Measurements from ENCODE around the gene NDUFS7. TPM values are rescaled to one million over a fixed set of nuclear protein-coding genes. Genes with fewer than 3 reads are reported as not detected.

The NDUFS7 gene
- total RNA-seq, 1 experiment from 2014 or later: 83.4 TPM

GRCh38 chr19:1370579-1371361 is 12.9 kb upstream of the NDUFS7 start:
- Histone ChIP-seq H3K27me3 (replicated peaks) (no peaks in the 10 kb centered on the region), H3K27ac (no peak overlapping the region), H3K4me3 (no peak overlapping the region), H3K36me3 (peaks cover 78% of the 10 kb centered on the region), H3K9me3 (replicated peaks) (no peaks in the 10 kb centered on the region), H3K4me1 (replicated peaks) (no peaks in the 10 kb centered on the region)
- no peak for DNase-seq (ENCODE audit: low read depth in 1 of 2, low spot score in 2 of 2)

- H3K4me3 ChIP-seq: no peak overlapping the region
- no peaks in the 10 kb centered on the region for H3K27me3 ChIP-seq (replicated peaks)
- H3K4me1 ChIP-seq (replicated peaks): no peaks in the 10 kb centered on the region
- H3K9me3 ChIP-seq (replicated peaks): no peaks in the 10 kb centered on the region
- peaks cover 75% of the 10 kb centered on the region for H3K36me3 ChIP-seq
- no peak for DNase-seq (ENCODE audit: low read depth in 1 of 2, low spot score in 2 of 2)
- H3K27ac ChIP-seq: no peak overlapping the region
Measured at GRCh38 chr19:1373042-1373533, 10.6 kb upstream of the NDUFS7 start.

- no peak overlapping the region for H3K4me3 ChIP-seq
- H3K9me3 ChIP-seq (replicated peaks): no peaks in the 10 kb centered on the region
- H3K27me3 ChIP-seq (replicated peaks): no peaks in the 10 kb centered on the region
- no peaks in the 10 kb centered on the region for H3K4me1 ChIP-seq (replicated peaks)
- H3K36me3 ChIP-seq: peaks cover 75% of the 10 kb centered on the region
- no peak overlapping the region for H3K27ac ChIP-seq
- DNase-seq (ENCODE audit: low read depth in 1 of 2, low spot score in 2 of 2): no peak
Measured at GRCh38 chr19:1373534-1374249, 10.0 kb upstream of the NDUFS7 start.

DNA sequence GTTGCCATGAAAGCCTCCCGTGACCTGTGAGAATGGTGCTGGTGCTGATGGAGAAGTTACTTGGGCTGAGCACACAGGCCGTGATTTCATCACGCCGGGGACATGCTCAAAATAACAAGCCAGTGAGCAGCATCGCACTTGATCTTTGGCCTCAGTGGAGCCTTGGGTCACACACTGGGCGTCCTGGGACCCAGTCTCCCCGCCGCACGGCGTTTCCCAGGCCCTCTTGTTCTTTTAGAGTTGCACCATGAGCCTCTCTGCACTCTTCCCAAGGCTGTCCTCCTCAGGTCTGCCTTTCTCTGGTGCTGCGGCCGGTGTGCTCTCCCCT is 9.5 kb upstream of the NDUFS7 start:
- no peak overlapping the region for H3K4me3 ChIP-seq
- no peak for DNase-seq (ENCODE audit: low read depth in 1 of 2, low spot score in 2 of 2)
- H3K27ac ChIP-seq: no peak overlapping the region
- H3K4me1 ChIP-seq (replicated peaks): no peaks in the 10 kb centered on the region
- no peaks in the 10 kb centered on the region for H3K9me3 ChIP-seq (replicated peaks)
- peaks cover 72% of the 10 kb centered on the region for H3K36me3 ChIP-seq
- no peaks in the 10 kb centered on the region for H3K27me3 ChIP-seq (replicated peaks)

GRCh38 chr19:1376415-1376805 is 7.3 kb upstream of the NDUFS7 start:
- H3K4me1 ChIP-seq (replicated peaks): no peaks in the 10 kb centered on the region

GRCh38 chr19:1377176-1377964 is 6.3 kb upstream of the NDUFS7 start:
- no peak for DNase-seq (ENCODE audit: low read depth in 1 of 2, low spot score in 2 of 2)
- no peaks in the 10 kb centered on the region for H3K4me1 ChIP-seq (replicated peaks)
- peaks cover 42% of the 10 kb centered on the region for H3K36me3 ChIP-seq
- no peaks in the 10 kb centered on the region for H3K27me3 ChIP-seq (replicated peaks)
- H3K9me3 ChIP-seq (replicated peaks): no peaks in the 10 kb centered on the region
- no peak overlapping the region for H3K27ac ChIP-seq
- H3K4me3 ChIP-seq: no peak overlapping the region

More at GRCh38 chr19:1376415-1376805, 7.3 kb upstream of the NDUFS7 start:
- Histone ChIP-seq H3K9me3 (replicated peaks) (no peaks in the 10 kb centered on the region), H3K36me3 (peaks cover 50% of the 10 kb centered on the region), H3K27ac (no peak overlapping the region), H3K4me3 (no peak overlapping the region), H3K27me3 (replicated peaks) (no peaks in the 10 kb centered on the region)
- DNase-seq (ENCODE audit: low read depth in 1 of 2, low spot score in 2 of 2): no peak

DNA sequence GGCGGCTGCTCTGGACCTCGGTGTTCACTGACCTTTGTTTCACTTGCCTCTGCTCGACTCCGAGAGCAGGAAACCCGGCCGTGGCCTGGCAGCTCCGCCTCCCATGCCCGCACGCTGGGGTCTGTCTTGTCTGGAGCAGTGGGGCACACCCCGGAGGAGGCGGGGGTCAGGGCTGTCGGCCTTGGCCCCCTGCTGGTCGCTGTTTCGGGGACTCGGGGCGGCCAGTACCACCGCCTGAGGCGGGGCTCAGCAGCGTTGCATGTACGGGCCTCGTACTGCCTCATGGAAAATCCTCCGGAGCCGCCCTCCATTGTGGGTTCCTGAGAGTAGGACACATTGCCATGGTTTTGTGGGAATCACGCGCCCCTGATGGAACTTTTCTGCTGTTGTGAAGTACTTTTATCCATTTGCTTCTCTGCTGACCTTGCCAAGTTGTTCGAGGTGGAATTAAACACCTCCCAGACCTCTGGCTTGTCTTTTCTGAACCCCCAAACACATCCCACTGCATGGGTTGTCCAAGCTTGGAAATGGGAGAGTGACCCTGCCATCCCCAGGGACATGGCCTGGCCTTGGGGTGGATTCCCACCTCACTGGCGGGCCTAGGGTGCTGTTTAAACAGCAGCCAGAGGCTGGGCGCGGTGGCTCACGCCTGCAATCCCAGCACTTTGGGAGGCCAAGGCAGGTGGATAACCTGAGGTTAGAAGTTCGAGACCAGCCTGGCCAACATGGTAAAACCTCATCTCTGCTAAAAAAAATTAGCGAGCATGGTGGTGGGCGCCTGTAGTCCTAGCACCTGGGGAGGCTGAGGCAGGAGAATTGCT is 5.5 kb upstream of the NDUFS7 start:
- no peak overlapping the region for H3K27ac ChIP-seq
- no peak overlapping the region for H3K4me3 ChIP-seq
- no peaks in the 10 kb centered on the region for H3K9me3 ChIP-seq (replicated peaks)
- no peaks in the 10 kb centered on the region for H3K27me3 ChIP-seq (replicated peaks)
- no peak for DNase-seq (ENCODE audit: low read depth in 1 of 2, low spot score in 2 of 2)
- H3K4me1 ChIP-seq (replicated peaks): no peaks in the 10 kb centered on the region
- peaks cover 34% of the 10 kb centered on the region for H3K36me3 ChIP-seq

DNA sequence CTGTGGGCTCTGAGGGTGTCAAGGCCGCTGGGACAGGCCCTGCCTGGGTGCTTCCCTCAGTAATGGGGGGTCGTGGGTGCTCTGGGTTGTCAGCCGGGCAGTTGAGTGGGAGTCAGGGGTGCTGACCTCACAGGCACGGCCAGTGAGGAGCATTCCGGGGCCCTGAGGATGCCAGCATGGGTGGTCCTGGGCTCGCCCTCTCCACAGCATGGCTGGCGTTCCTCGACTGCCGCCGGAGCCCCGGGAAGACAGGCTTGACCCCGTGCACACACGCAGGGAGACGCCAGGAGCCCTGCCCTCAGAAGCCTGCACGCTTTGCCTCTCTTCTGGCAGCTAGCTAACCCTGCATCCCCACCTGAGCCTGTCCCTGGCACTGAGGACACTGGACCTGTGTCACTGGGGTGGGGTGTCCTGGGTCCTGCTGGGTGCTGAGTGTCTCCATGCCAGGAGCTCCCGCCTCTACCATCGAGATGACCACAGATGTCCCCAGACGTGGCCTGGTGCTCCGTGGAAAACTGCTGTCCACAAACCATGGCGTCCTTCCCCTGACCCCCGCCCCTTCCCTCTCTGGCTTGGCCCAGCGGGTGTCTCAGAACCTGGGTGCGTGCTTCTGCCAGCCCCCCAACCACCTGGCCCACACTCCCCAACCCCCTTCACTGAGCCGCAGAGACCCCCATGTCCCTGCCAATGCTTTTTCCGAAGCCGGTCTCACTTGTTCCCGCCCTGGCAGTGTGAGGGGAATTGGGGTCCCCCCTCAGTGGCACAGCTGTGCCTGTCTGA is 4.4 kb upstream of the NDUFS7 start:
- H3K4me1 ChIP-seq (replicated peaks): no peaks in the 10 kb centered on the region
- peaks cover 28% of the 10 kb centered on the region for H3K36me3 ChIP-seq
- H3K27ac ChIP-seq: no peak overlapping the region
- no peak for DNase-seq (ENCODE audit: low read depth in 1 of 2, low spot score in 2 of 2)
- H3K9me3 ChIP-seq (replicated peaks): no peaks in the 10 kb centered on the region
- H3K27me3 ChIP-seq (replicated peaks): no peaks in the 10 kb centered on the region
- H3K4me3 ChIP-seq: no peak overlapping the region

GRCh38 chr19:1379961-1380489 is 3.7 kb upstream of the NDUFS7 start:
- no peak overlapping the region for H3K4me3 ChIP-seq
- H3K4me1 ChIP-seq (replicated peaks): no peaks in the 10 kb centered on the region; the same call in 1 of the 2 replicates
- peaks cover 25% of the 10 kb centered on the region for H3K36me3 ChIP-seq
- no peaks in the 10 kb centered on the region for H3K27me3 ChIP-seq (replicated peaks)
- no peak overlapping the region for H3K27ac ChIP-seq
- H3K9me3 ChIP-seq (replicated peaks): no peaks in the 10 kb centered on the region
- peak in 1 of 2 experiments; percentile 47 for DNase-seq (ENCODE audit: low read depth in 1 of 2, low spot score in 2 of 2)

- no peaks in the 10 kb centered on the region; the same call in 1 of the 2 replicates for H3K4me1 ChIP-seq (replicated peaks)
- H3K27ac ChIP-seq: no peak overlapping the region
- H3K4me3 ChIP-seq: no peak overlapping the region
- no peaks in the 10 kb centered on the region for H3K9me3 ChIP-seq (replicated peaks)
- no peaks in the 10 kb centered on the region for H3K27me3 ChIP-seq (replicated peaks)
- H3K36me3 ChIP-seq: peaks cover 17% of the 10 kb centered on the region
- DNase-seq (ENCODE audit: low read depth in 1 of 2, low spot score in 2 of 2): no peak
Measured at GRCh38 chr19:1382250-1382649, 1.5 kb upstream of the NDUFS7 start.

- no peak overlapping the region for H3K4me3 ChIP-seq
- peak in 1 of 2 experiments; percentile 94 for DNase-seq (ENCODE audit: low read depth in 1 of 2, low spot score in 2 of 2)
- H3K4me1 ChIP-seq (replicated peaks): no peaks in the 10 kb centered on the region; the same call in 1 of the 2 replicates
- H3K9me3 ChIP-seq (replicated peaks): no peaks in the 10 kb centered on the region
- no peaks in the 10 kb centered on the region for H3K27me3 ChIP-seq (replicated peaks)
- H3K27ac ChIP-seq: no peak overlapping the region
- H3K36me3 ChIP-seq: peaks cover 10% of the 10 kb centered on the region
Measured at GRCh38 chr19:1383017-1383311, 743 bp upstream of the NDUFS7 start.

GRCh38 chr19:1384085-1384462 is 367 bp downstream of the NDUFS7 start:
- Histone ChIP-seq H3K4me1 (replicated peaks) (no peaks in the 10 kb centered on the region; the same call in 1 of the 2 replicates), H3K27ac (peak overlapping the region; percentile 2; the same call in 1 of the 2 replicates), H3K9me3 (replicated peaks) (no peaks in the 10 kb centered on the region), H3K36me3 (peaks cover 11% of the 10 kb centered on the region), H3K4me3 (peak overlapping the region; percentile 84), H3K27me3 (replicated peaks) (no peaks in the 10 kb centered on the region)
- DNase-seq (ENCODE audit: low read depth in 1 of 2, low spot score in 2 of 2): no peak
